ENCODE measurements around the gene NEU2. TPM values are rescaled to one million over a fixed set of nuclear protein-coding genes. Genes with fewer than 3 reads are reported as not detected.

NEU2 gene
- total RNA-seq, 4 donors from 2014 or later = not detected

DNA sequence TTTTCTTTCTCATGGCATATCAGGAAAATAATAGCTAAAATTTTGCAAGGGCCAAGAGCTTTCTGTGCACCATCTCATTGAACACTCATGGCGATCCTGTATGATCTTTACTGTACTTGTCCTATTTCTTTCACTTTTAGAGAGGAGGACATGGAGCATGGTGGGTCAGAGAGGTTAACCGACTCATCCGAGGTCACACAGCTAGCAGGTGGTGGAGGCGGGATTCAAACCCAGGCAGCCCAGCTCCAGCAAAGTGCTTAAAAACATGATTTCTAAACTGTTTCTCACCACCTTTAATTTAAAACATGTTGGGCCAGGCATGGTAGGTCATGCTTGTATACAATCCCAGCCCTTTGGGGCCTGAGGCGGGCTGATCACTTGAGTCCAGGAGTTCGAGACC, 25.8 kb upstream of the NEU2 start:
- no peak overlapping the region for H3K4me3 ChIP-seq
- intact Hi-C loops (cut with DNase I; ENCODE audit: low total_unique reads) = no loop called here
- no peaks in the 10 kb centered on the region for H3K4me1 ChIP-seq
- H3K27ac ChIP-seq = no peak overlapping the region
- H3K27me3 ChIP-seq = no peaks in the 10 kb centered on the region
- no peaks in the 10 kb centered on the region for H3K9me3 ChIP-seq
- DNase-seq = no peak
- TF ChIP-seq CTCF (IDR thresholded peaks at IDR 0.05) (no peak), POLR2A (IDR thresholded peaks at IDR 0.05) (no peak)
- no peaks in the 10 kb centered on the region for H3K36me3 ChIP-seq

DNA sequence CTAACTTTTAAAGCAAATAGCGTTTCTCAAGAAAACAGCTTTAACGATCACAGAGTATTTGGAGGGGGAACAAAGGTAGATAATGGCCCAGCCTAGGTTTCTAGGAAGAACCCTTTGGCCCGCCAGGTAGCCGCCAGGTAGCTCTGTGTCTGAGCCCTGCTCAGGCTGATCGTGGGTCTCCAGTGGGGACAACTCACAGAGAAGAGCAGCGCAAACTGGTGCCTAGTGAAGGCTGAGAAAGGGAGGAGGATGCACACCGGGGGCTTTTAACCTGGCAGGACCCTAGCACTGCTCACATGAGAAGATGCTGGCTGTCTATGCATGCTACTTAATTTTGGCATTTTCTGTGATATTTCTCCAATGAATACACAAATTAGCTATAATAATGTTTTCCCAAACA, 25.2 kb upstream of the NEU2 start:
- no peak for DNase-seq
- Histone ChIP-seq H3K4me1 (no peaks in the 10 kb centered on the region), H3K4me3 (no peak overlapping the region), H3K27me3 (no peaks in the 10 kb centered on the region), H3K27ac (peak overlapping the region; percentile 8), H3K36me3 (no peaks in the 10 kb centered on the region), H3K9me3 (no peaks in the 10 kb centered on the region)
- intact Hi-C loops (cut with DNase I; ENCODE audit: low total_unique reads) = no loop called here
- no peak for TF ChIP-seq CTCF (IDR thresholded peaks at IDR 0.05)
- no peak for TF ChIP-seq POLR2A (IDR thresholded peaks at IDR 0.05)

DNA sequence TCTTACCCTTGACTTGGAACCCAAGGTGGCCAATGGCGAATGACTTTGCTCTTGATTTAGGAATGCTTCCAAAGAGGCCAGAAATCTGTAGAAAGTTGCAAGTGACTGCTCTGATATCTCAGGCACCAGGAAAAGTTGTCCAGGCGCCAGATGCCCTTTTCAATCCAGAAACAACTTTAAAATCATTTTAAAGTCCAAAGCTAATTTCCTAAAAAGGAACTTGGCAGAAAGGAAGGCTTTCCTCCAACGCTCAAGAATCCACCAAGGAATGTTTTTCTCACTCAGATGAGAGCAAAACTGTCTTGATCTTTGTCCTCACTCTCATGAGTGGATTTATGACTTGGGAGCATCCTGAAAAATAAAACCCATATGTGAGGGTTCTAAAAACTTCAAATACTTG, 24.7 kb upstream of the NEU2 start:
- intact Hi-C loops (cut with DNase I; ENCODE audit: low total_unique reads) = no loop called here
- no peaks in the 10 kb centered on the region for H3K27me3 ChIP-seq
- DNase-seq = peak in 1 of 2 donors; percentile 33

GRCh38 chr2:233009661-233010060, 22.8 kb upstream of the NEU2 start:
- no peak for DNase-seq
- no peaks in the 10 kb centered on the region for H3K27me3 ChIP-seq
- no peak overlapping the region for H3K4me3 ChIP-seq
- intact Hi-C loops (cut with DNase I; ENCODE audit: low total_unique reads) = no loop called here
- no peaks in the 10 kb centered on the region for H3K4me1 ChIP-seq
- no peaks in the 10 kb centered on the region for H3K36me3 ChIP-seq
- H3K9me3 ChIP-seq = no peaks in the 10 kb centered on the region
- TF ChIP-seq CTCF (IDR thresholded peaks at IDR 0.05) (no peak), POLR2A (IDR thresholded peaks at IDR 0.05) (no peak)
- no peak overlapping the region for H3K27ac ChIP-seq

More for the DNA sequence above, 24.7 kb upstream of the NEU2 start:
- peak overlapping the region; percentile 8 to 45 for H3K27ac ChIP-seq
- no peaks in the 10 kb centered on the region for H3K9me3 ChIP-seq
- no peaks in the 10 kb centered on the region for H3K4me1 ChIP-seq
- H3K36me3 ChIP-seq = no peaks in the 10 kb centered on the region
- TF ChIP-seq POLR2A (IDR thresholded peaks at IDR 0.05) (no peak), CTCF (IDR thresholded peaks at IDR 0.05) (no peak)
- no peak overlapping the region for H3K4me3 ChIP-seq

DNA sequence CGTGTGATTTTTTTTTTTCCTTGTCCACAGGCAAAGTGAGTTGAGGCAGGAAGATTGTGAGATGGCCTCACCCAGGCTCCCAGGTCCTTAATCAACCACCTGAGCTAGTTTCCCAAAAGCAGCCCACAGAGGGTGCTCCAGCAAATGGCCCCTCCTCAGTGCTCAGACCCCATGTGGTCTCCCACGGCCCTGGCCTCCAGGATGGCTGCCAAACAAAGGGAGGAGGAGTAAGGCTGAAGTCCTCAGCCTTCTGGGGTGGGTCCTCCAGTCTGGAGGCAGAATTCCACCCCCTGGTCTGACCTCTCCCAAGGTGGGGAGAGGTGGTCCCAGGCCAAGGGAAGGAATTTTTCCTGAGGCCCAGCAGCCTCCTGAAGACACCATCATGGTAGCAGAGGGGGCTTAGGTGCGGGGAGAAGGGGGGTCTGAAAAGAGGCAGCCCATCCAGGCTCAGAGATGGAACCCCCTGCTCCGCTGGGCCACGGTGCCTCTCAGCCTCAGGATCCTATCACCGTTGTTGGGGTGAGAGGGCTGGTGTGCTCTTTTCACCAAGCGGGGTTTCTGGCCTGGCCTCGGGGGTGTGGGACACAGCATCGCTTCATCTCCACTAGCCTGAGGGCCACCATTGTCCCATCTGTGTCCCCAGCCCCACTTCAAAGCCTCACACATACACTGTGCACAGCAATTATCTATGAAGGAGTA, 21.8 kb upstream of the NEU2 start:
- H3K9me3 ChIP-seq = no peaks in the 10 kb centered on the region
- H3K27me3 ChIP-seq = no peaks in the 10 kb centered on the region
- no peak overlapping the region for H3K27ac ChIP-seq
- H3K4me3 ChIP-seq = no peak overlapping the region
- H3K4me1 ChIP-seq = no peaks in the 10 kb centered on the region
- H3K36me3 ChIP-seq = no peaks in the 10 kb centered on the region
- DNase-seq = no peak
- intact Hi-C loops (cut with DNase I; ENCODE audit: low total_unique reads) = no loop called here
- TF ChIP-seq POLR2A (IDR thresholded peaks at IDR 0.05) (no peak), CTCF (IDR thresholded peaks at IDR 0.05) (no peak)

All from uterus (tissue), 4 donors.